ENCODE results near the gene VIM. TPM values are rescaled to one million over a fixed set of nuclear protein-coding genes. Genes with fewer than 3 reads are reported as not detected.

Gene VIM
- total and polyA plus RNA-seq, 12 donors = 232 to 834 (median 375) TPM

DNA sequence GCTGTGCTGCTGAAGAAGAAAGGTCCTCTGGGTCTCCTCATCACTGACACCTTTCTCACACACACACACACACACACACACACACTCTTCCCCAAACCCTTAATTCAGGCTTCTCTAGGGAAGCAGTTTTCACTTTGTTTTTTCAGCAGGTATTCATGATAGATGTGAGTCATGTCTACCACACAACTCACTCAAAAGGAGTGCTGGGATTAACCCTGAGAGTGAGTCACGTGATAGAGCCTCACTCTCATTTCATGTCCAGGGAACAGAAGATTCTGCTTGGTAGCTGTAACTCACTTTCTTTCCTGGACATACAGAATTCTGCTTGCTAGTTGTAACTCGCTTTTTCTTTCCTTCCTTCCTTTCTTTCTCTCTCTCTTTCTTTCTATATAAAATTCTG is 45.4 kb downstream of the VIM start:
- no peaks in the 10 kb centered on the region for H3K36me3 ChIP-seq
- TF ChIP-seq, protein P1, sequence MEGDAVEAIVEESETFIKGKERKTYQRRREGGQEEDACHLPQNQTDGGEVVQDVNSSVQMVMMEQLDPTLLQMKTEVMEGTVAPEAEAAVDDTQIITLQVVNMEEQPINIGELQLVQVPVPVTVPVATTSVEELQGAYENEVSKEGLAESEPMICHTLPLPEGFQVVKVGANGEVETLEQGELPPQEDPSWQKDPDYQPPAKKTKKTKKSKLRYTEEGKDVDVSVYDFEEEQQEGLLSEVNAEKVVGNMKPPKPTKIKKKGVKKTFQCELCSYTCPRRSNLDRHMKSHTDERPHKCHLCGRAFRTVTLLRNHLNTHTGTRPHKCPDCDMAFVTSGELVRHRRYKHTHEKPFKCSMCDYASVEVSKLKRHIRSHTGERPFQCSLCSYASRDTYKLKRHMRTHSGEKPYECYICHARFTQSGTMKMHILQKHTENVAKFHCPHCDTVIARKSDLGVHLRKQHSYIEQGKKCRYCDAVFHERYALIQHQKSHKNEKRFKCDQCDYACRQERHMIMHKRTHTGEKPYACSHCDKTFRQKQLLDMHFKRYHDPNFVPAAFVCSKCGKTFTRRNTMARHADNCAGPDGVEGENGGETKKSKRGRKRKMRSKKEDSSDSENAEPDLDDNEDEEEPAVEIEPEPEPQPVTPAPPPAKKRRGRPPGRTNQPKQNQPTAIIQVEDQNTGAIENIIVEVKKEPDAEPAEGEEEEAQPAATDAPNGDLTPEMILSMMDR (IDR thresholded peaks at IDR 0.05) = no peak
- H3K4me1 ChIP-seq = no peaks in the 10 kb centered on the region
- peaks cover 0 to 14% (median 0%) of the 10 kb centered on the region in 11 donors for H3K9me3 ChIP-seq
- intact Hi-C loops (cut with DNase I) = no loop called here
- H3K4me3 ChIP-seq = no peak overlapping the region
- H3K27ac ChIP-seq = no peak overlapping the region
- no peak for ATAC-seq
- H3K27me3 ChIP-seq = peaks cover 0 to 4% (median 0%) of the 10 kb centered on the region in 7 donors
- no peak for DNase-seq
- WGBS, 2 donors = 77 to 82% methylated on average over 2 of the region's 2 CpGs

DNA sequence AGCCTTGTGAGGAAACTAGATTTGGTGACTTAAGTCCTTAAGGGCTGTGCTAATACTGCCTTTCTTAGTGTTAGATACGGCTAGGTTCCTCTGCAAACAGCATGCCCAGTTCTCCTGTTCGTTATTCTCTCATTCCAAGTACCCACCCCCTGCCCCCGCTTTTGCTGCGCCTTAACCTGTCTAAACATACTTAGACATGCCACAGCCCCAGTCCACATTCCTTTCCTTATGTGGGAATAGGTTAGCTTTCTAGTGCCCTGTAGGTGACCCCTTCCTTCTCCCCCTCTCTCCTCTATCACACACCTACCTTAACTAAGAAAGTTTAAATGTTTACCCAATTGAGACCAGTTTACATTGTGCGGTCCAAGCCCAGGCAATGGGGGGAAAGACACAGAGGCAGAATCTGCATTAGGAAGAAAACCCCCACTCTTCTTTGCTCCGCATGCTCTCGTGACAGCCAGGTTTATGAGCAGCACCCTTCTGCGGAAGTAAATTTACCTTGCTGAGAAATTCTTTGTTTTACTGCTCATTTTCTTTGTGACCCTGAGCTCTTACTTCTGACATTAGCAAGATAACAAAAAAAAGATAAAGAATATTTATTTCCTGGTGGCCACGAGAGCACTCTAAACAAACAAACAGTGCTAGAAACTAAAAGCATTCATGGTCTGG is 48.8 kb downstream of the VIM start:
- intact Hi-C loops (cut with DNase I) = no loop called here

DNA sequence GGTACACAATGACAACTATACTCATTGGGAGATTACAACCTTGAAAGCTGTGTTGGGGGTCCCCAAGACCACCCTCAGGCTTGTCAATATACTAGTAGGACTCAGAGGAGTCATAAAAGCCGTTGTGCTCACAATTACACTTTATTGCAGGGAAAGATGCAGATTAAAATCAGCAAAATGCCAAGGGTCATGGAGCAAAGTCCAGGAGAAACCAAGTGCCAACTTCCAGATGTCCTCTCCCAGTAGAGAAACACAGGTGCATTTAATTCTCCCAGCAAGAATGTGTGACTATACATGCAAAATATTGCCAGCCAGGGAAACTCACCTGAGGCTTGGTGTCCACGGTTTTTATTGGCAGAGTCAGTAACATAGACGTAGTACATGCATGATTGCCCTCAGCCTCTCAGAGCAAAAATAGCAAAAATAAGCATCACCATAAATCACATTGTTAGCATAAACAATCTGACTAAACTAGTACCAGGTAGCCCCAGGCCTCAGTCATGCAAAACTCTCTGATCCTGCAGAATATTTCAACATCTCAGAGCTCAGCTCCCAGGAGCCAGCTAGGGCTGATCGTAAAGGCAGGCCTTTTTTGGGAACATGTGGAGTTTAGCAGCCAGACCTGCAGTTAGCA is 50.7 kb downstream of the VIM start:
- H3K4me1 ChIP-seq = no peaks in the 10 kb centered on the region
- H3K27ac ChIP-seq = no peak overlapping the region
- peaks cover 0 to 35% (median 9%) of the 10 kb centered on the region in 11 donors for H3K9me3 ChIP-seq
- TF ChIP-seq, protein P1 (IDR thresholded peaks at IDR 0.05) = no peak
- H3K36me3 ChIP-seq = no peaks in the 10 kb centered on the region
- H3K4me3 ChIP-seq = no peak overlapping the region
- WGBS, 2 donors = 78 to 82% methylated on average over 4 of the region's 4 CpGs
- no peaks in the 10 kb centered on the region for H3K27me3 ChIP-seq
- ATAC-seq (no peak), DNase-seq (no peak)
- intact Hi-C loops (cut with DNase I) = no loop called here

More for the DNA sequence above, 48.8 kb downstream of the VIM start:
- Histone ChIP-seq H3K36me3 (no peaks in the 10 kb centered on the region), H3K27ac (no peak overlapping the region), H3K9me3 (peaks cover 0 to 19% (median 0%) of the 10 kb centered on the region in 11 donors), H3K27me3 (no peaks in the 10 kb centered on the region), H3K4me1 (no peaks in the 10 kb centered on the region), H3K4me3 (no peak overlapping the region)
- WGBS, 2 donors = 89 to 93% methylated on average over 9 of the region's 9 CpGs
- TF ChIP-seq, protein P1 (IDR thresholded peaks at IDR 0.05) = no peak
- DNase-seq (no peak), ATAC-seq (no peak)

DNA sequence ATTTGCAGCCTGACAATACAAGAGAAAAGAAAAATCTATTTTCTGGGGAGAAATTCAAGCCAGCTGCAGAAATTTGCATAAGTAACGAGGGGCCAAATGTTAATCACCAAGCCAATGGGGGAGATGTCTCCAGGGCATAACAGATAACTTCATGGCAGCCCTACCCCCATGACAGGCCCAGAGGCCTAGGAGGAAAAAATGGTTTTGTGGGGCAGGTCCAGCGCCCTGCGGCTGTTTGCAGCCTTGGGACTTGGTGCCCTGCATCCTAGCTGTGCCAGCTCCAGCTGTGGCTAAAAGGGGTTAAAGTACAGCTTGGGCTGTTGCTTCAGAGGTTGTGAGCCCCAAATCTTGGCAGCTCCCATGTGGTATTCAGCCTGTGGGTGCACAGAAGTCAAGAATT is 54.3 kb downstream of the VIM start:
- DNase-seq (no peak), ATAC-seq (no peak)
- no peaks in the 10 kb centered on the region for H3K4me1 ChIP-seq
- H3K4me3 ChIP-seq = no peak overlapping the region
- intact Hi-C loops (cut with DNase I) = no loop called here
- TF ChIP-seq, protein P1 (IDR thresholded peaks at IDR 0.05) = no peak
- no peak overlapping the region for H3K27ac ChIP-seq
- peaks cover 0 to 28% (median 10%) of the 10 kb centered on the region in 11 donors for H3K9me3 ChIP-seq
- no peaks in the 10 kb centered on the region for H3K36me3 ChIP-seq
- H3K27me3 ChIP-seq = peaks cover 0 to 3% (median 0%) of the 10 kb centered on the region in 7 donors
- WGBS, 2 donors = 85 to 87% methylated on average over 3 of the region's 3 CpGs
